ENCODE measurements around the gene CTTNBP2. TPM values are rescaled to one million over a fixed set of nuclear protein-coding genes. Genes with fewer than 3 reads are reported as not detected.

The CTTNBP2 gene
- total RNA-seq, 1 donor from 2014 or later = 6.3 TPM

DNA sequence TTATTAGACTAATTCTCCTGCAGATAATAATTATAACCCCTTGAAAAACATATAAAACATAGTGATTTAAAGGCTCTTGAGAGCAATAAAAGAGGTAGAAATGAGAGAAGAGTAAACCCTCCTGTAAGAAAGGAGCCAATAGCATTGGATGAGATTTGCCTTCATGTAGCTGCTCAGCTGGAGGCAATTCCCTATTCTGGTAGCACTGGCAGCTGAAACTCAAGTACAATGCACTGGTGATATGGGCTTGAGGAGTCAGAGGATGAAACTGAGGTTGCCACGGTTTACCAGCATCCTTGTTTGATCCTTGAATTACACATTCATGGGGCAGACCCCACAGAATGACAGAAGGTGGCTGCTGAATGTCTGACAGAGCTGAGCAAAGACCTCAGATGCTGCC, 76.4 kb downstream of the CTTNBP2 start:
- no peaks in the 10 kb centered on the region for H3K9me3 ChIP-seq
- no peak overlapping the region for H3K27ac ChIP-seq
- H3K27me3 ChIP-seq = no peaks in the 10 kb centered on the region
- DNase-seq (no peak), ATAC-seq (no peak)
- H3K4me1 ChIP-seq = no peaks in the 10 kb centered on the region
- no peak overlapping the region for H3K4me3 ChIP-seq
- intact Hi-C loops (cut with DNase I) = no loop called here
- H3K36me3 ChIP-seq = no peaks in the 10 kb centered on the region
- TF ChIP-seq, protein P1, sequence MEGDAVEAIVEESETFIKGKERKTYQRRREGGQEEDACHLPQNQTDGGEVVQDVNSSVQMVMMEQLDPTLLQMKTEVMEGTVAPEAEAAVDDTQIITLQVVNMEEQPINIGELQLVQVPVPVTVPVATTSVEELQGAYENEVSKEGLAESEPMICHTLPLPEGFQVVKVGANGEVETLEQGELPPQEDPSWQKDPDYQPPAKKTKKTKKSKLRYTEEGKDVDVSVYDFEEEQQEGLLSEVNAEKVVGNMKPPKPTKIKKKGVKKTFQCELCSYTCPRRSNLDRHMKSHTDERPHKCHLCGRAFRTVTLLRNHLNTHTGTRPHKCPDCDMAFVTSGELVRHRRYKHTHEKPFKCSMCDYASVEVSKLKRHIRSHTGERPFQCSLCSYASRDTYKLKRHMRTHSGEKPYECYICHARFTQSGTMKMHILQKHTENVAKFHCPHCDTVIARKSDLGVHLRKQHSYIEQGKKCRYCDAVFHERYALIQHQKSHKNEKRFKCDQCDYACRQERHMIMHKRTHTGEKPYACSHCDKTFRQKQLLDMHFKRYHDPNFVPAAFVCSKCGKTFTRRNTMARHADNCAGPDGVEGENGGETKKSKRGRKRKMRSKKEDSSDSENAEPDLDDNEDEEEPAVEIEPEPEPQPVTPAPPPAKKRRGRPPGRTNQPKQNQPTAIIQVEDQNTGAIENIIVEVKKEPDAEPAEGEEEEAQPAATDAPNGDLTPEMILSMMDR (IDR thresholded peaks at IDR 0.05) = no peak

DNA sequence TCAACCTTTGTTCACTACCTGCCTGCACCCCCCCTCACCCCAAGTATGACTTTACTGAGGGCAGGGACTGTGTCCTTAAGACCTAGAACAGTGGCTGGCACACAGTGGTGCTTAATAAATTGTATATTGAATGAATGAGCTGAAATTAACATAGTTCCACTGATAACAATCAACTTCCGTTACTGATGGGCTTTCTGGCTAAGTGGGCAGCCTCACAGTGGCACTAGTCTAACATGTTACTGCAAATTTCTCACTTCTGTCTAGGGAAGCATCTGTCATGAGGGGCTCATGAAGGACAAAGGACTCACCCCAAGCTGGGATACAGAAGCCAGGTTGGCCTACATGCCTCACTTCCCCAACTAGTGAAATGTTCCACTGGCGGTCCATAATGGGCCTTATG, 79.3 kb downstream of the CTTNBP2 start:
- H3K4me3 ChIP-seq = no peak overlapping the region
- TF ChIP-seq, protein P1 (IDR thresholded peaks at IDR 0.05) = no peak
- H3K9me3 ChIP-seq = no peaks in the 10 kb centered on the region
- no peak for DNase-seq
- intact Hi-C loops (cut with DNase I) = no loop called here
- H3K36me3 ChIP-seq = no peaks in the 10 kb centered on the region
- no peaks in the 10 kb centered on the region for H3K4me1 ChIP-seq
- H3K27ac ChIP-seq = no peak overlapping the region
- no peak for ATAC-seq
- H3K27me3 ChIP-seq = no peaks in the 10 kb centered on the region

DNA sequence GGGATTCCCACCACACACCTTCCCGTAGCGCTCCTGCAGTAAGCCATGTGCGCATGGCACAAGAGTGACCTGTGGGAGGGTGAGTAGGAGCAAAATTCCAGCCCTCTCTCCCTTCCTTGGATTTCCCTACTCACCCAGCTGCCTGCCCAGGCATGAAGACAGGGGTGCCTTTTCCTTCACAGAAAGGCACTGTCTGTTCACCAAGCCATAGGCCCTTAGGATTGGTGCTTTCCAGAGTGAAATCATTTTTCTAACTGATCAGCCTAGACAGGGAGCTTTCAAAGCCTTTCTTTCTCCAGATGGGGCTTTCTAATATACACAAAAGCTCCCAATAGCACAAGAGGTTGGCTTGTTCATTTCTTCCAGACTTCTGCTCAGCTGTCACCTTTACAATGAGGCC, 79.7 kb downstream of the CTTNBP2 start:
- ATAC-seq = no peak
- intact Hi-C loops (cut with DNase I) = no loop called here

GRCh38 chr7:117791877-117792780, 81.1 kb downstream of the CTTNBP2 start:
- DNase-seq = no peak
- Histone ChIP-seq H3K27ac (no peak overlapping the region), H3K36me3 (no peaks in the 10 kb centered on the region), H3K4me1 (no peaks in the 10 kb centered on the region), H3K4me3 (no peak overlapping the region), H3K9me3 (no peaks in the 10 kb centered on the region), H3K27me3 (no peaks in the 10 kb centered on the region)
- TF ChIP-seq, protein P1 (IDR thresholded peaks at IDR 0.05) = no peak
- ATAC-seq = peak; percentile 87
- intact Hi-C loops (cut with DNase I) = no loop called here

More for the DNA sequence above, 79.7 kb downstream of the CTTNBP2 start:
- TF ChIP-seq, protein P1 (IDR thresholded peaks at IDR 0.05) = no peak
- Histone ChIP-seq H3K36me3 (no peaks in the 10 kb centered on the region), H3K4me1 (no peaks in the 10 kb centered on the region), H3K9me3 (no peaks in the 10 kb centered on the region), H3K4me3 (no peak overlapping the region), H3K27me3 (no peaks in the 10 kb centered on the region), H3K27ac (no peak overlapping the region)
- no peak for DNase-seq

DNA sequence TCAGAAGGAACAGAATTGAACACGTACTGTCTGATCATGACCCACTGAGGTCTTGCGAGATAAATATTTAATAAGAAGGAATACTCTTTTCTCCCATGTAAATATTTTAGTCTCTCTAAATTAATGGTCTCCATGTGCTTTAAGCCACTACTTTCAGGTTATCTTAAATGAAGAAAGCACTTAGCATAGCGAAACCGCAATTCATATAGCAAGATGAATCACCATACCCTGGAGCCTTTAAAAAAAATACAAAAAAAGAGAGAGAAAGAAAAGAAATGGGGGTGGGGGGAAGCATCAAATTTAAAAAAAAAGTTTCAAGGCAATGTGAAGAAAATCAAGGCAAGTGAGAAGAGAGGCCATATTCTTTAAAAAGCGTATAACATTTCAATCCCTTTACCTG, 82.5 kb downstream of the CTTNBP2 start:
- intact Hi-C loops (cut with DNase I) = no loop called here
- ATAC-seq = no peak
- TF ChIP-seq, protein P1 (IDR thresholded peaks at IDR 0.05) = no peak

More for the DNA sequence above, 82.5 kb downstream of the CTTNBP2 start:
- H3K27me3 ChIP-seq = no peaks in the 10 kb centered on the region
- H3K9me3 ChIP-seq = no peaks in the 10 kb centered on the region
- H3K4me3 ChIP-seq = no peak overlapping the region
- H3K36me3 ChIP-seq = no peaks in the 10 kb centered on the region
- H3K4me1 ChIP-seq = no peaks in the 10 kb centered on the region
- no peak for DNase-seq
- no peak overlapping the region for H3K27ac ChIP-seq
